Panc1 (cell line): Measurements from ENCODE around the gene CAPN8. TPM values are rescaled to one million over a fixed set of nuclear protein-coding genes. Genes with fewer than 3 reads are reported as not detected.

Experiments
- ATAC-seq: fragments of 200-7000 bp; cut with Tn5 transposase; 2 replicates; pipeline ENCODE4 v1.9.1; 2020; ENCODE audit warnings: mild to moderate bottlenecking, moderate library complexity
- BruUV-seq: library from RNA; stranded (reverse); fragments of 400-500 nt; replicated peaks from 2 replicates; lab custom pipeline; 2021; lab: Mats Ljungman, UMichigan
- CTCF ChIA-PET: fragments of 300-600 bp; sonication (Branson Sonifier 250); formaldehyde crosslinking; loops from one replicate; lab custom pipeline; 2022; ENCODE audit warnings: antibody characterized with exemption; lab: Charles Lee
- POLR2A ChIA-PET: fragments of 300-600 bp; sonication (Branson Sonifier 250); formaldehyde crosslinking; loops from one replicate; lab custom pipeline; 2022; ENCODE audit warnings: antibody characterized with exemption; lab: Charles Lee
- DNase-seq: peaks from one replicate; pipeline ENCODE4 v3.0.0-alpha.2; 2010; ENCODE audit warnings: low read depth, low spot score
- H3K27ac ChIP-seq: 2 replicates; pipeline ENCODE4 v1.5.1; 2011; ENCODE audit warnings: mild to moderate bottlenecking, low read length, inconsistent platforms
- H3K27me3 ChIP-seq: fragments of 200-500 bp; sonication (Bioruptor generic); 2 replicates; pipeline ENCODE4 v1.6.0; 2014; ENCODE audit warnings: low read length, inconsistent platforms; ENCODE audit not compliant: control insufficient read depth, insufficient read depth
- H3K36me3 ChIP-seq: fragments of 200-500 bp; sonication (Bioruptor generic); 2 replicates; pipeline ENCODE4 v1.5.1; 2014; ENCODE audit warnings: inconsistent platforms, mild to moderate bottlenecking, low read length, moderate library complexity; ENCODE audit not compliant: control insufficient read depth, insufficient read depth
- H3K4me1 ChIP-seq: 2 replicates; pipeline ENCODE4 v1.5.1; 2011; ENCODE audit warnings: inconsistent platforms, mild to moderate bottlenecking, low read length, moderate library complexity; ENCODE audit not compliant: control insufficient read depth, insufficient read depth
- H3K4me3 ChIP-seq, 2 experiments: 2 replicates each; pipeline ENCODE4 v1.5.1; 2011 to 2012; ENCODE audit warnings: low read depth in 2 of 2, low read length in 2 of 2, mild to moderate bottlenecking in 2 of 2, inconsistent platforms in 1 of 2, moderate library complexity in 1 of 2
- H3K9me3 ChIP-seq: fragments of 200-500 bp; sonication (Bioruptor generic); 2 replicates; pipeline ENCODE4 v1.5.1; 2014; ENCODE audit warnings: low read depth, mild to moderate bottlenecking, inconsistent platforms, low read length, moderate library complexity; ENCODE audit not compliant: control insufficient read depth, insufficient read depth
- POLR2AphosphoS5 ChIP-seq: IDR thresholded peaks from 2 replicates; pipeline ENCODE4 v1.6.1; 2012; ENCODE audit warnings: mild to moderate bottlenecking, low read depth, low read length, moderate library complexity
- SIN3A ChIP-seq: IDR thresholded peaks from 2 replicates; pipeline ENCODE4 v1.6.1; 2012; ENCODE audit warnings: low read depth, mild to moderate bottlenecking, low read length, moderate library complexity, borderline replicate concordance; ENCODE audit not compliant: insufficient read depth
- TCF7L2 ChIP-seq: IDR thresholded peaks from 2 replicates; pipeline ENCODE4 v1.6.1; 2011; ENCODE audit warnings: mild to moderate bottlenecking, low read depth, low read length, inconsistent platforms
- in situ Hi-C: cut with HindIII; loops from 2 replicates; pipeline ENCODE4 v1.10.0; 2016; ENCODE audit warnings: low sequenced_read_pairs, low pct_unique_long_range_greater_than_20kb
- intact Hi-C: fragments of 100-400 bp; cut with micrococcal nuclease; formaldehyde crosslinking; loops from one replicate; pipeline ENCODE4 v1.10.0; 2022; ENCODE audit not compliant: unreplicated experiment
- total RNA-seq: library from RNA; stranded (reverse); gene quantifications from one replicate; pipeline ENCODE4 v1.2.1, GENCODE V29; 2021; ENCODE audit not compliant: unreplicated experiment
- TF ChIP-seq, protein P1 (sequence below), 2 experiments: IDR thresholded peaks; 2 replicates each; pipeline ENCODE4 v1.6.1; 2011 to 2012; ENCODE audit warnings: low read depth in 2 of 2, control low read depth in 1 of 2, low read length in 1 of 2, mild to moderate bottlenecking in 1 of 2, moderate library complexity in 1 of 2; ENCODE audit not compliant: insufficient read depth in 1 of 2
- TF ChIP-seq, protein P2 (sequence below): fragments of 450-650 bp; IDR thresholded peaks from 2 replicates; pipeline ENCODE4 v1.5.1; 2017; ENCODE audit warnings: mild to moderate bottlenecking

Gene CAPN8
- total RNA-seq, 1 experiment from 2014 or later = 0.28 TPM

GRCh38 chr1:223650465-223650864 is 15.0 kb downstream of the CAPN8 start:
- no peaks in the 10 kb centered on the region for H3K9me3 ChIP-seq
- H3K27me3 ChIP-seq = no peaks in the 10 kb centered on the region
- ChIA-PET CTCF (no interaction called here), POLR2A (no interaction called here)
- H3K4me3 ChIP-seq = no peak overlapping the region
- ATAC-seq (no peak), DNase-seq (no peak)
- peaks cover 20% of the 10 kb centered on the region for H3K4me1 ChIP-seq
- no peak overlapping the region for H3K27ac ChIP-seq
- intact Hi-C loops = no loop called here
- no TSS peak for BruUV-seq
- in situ Hi-C loops = no loop called here
- H3K36me3 ChIP-seq = no peaks in the 10 kb centered on the region
- TF ChIP-seq, protein P1, sequence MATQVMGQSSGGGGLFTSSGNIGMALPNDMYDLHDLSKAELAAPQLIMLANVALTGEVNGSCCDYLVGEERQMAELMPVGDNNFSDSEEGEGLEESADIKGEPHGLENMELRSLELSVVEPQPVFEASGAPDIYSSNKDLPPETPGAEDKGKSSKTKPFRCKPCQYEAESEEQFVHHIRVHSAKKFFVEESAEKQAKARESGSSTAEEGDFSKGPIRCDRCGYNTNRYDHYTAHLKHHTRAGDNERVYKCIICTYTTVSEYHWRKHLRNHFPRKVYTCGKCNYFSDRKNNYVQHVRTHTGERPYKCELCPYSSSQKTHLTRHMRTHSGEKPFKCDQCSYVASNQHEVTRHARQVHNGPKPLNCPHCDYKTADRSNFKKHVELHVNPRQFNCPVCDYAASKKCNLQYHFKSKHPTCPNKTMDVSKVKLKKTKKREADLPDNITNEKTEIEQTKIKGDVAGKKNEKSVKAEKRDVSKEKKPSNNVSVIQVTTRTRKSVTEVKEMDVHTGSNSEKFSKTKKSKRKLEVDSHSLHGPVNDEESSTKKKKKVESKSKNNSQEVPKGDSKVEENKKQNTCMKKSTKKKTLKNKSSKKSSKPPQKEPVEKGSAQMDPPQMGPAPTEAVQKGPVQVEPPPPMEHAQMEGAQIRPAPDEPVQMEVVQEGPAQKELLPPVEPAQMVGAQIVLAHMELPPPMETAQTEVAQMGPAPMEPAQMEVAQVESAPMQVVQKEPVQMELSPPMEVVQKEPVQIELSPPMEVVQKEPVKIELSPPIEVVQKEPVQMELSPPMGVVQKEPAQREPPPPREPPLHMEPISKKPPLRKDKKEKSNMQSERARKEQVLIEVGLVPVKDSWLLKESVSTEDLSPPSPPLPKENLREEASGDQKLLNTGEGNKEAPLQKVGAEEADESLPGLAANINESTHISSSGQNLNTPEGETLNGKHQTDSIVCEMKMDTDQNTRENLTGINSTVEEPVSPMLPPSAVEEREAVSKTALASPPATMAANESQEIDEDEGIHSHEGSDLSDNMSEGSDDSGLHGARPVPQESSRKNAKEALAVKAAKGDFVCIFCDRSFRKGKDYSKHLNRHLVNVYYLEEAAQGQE (IDR thresholded peaks at IDR 0.05; ENCODE audit: insufficient read depth in 1 of 2, low read depth in 2 of 2, low read length in 1 of 2) = no peak
- no peak for TF ChIP-seq TCF7L2
- TF ChIP-seq POLR2AphosphoS5 = no peak
- TF ChIP-seq, protein P2, sequence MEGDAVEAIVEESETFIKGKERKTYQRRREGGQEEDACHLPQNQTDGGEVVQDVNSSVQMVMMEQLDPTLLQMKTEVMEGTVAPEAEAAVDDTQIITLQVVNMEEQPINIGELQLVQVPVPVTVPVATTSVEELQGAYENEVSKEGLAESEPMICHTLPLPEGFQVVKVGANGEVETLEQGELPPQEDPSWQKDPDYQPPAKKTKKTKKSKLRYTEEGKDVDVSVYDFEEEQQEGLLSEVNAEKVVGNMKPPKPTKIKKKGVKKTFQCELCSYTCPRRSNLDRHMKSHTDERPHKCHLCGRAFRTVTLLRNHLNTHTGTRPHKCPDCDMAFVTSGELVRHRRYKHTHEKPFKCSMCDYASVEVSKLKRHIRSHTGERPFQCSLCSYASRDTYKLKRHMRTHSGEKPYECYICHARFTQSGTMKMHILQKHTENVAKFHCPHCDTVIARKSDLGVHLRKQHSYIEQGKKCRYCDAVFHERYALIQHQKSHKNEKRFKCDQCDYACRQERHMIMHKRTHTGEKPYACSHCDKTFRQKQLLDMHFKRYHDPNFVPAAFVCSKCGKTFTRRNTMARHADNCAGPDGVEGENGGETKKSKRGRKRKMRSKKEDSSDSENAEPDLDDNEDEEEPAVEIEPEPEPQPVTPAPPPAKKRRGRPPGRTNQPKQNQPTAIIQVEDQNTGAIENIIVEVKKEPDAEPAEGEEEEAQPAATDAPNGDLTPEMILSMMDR = no peak
- TF ChIP-seq SIN3A = no peak

- Histone ChIP-seq H3K27ac (no peak overlapping the region), H3K36me3 (no peaks in the 10 kb centered on the region), H3K4me3 (no peak overlapping the region), H3K4me1 (peaks cover 8% of the 10 kb centered on the region), H3K27me3 (no peaks in the 10 kb centered on the region), H3K9me3 (no peaks in the 10 kb centered on the region)
- no peak for ATAC-seq
- DNase-seq = no peak
- in situ Hi-C loops = no loop called here
- intact Hi-C loops = no loop called here
- BruUV-seq = no TSS peak
- TF ChIP-seq, protein P2 = no peak
- TF ChIP-seq SIN3A (no peak), TCF7L2 (no peak)
- ChIA-PET POLR2A (no interaction called here), CTCF (interaction anchor here (0.5 kb wide), 1 partner anchor 532 kb away, joined by 11 read pairs; no protein-coding TSS in a partner anchor)
Measured at GRCh38 chr1:223649222-223649621, 16.3 kb downstream of the CAPN8 start.
